GM21825 (cell line): ENCODE measurements around the gene UTP4.
"Not testable (repeated sequence)": the region's sequence is repeated elsewhere in the genome, so short reads cannot be mapped to it uniquely, and the experiment has no call there.

Experiments used
- ATAC-seq: cut with Tn5 transposase; IDR thresholded peaks from one replicate; pipeline ENCODE4 v1.9.1; 2021; ENCODE audit warnings: mild to moderate bottlenecking, moderate library complexity; ENCODE audit not compliant: unreplicated experiment

The UTP4 gene

DNA sequence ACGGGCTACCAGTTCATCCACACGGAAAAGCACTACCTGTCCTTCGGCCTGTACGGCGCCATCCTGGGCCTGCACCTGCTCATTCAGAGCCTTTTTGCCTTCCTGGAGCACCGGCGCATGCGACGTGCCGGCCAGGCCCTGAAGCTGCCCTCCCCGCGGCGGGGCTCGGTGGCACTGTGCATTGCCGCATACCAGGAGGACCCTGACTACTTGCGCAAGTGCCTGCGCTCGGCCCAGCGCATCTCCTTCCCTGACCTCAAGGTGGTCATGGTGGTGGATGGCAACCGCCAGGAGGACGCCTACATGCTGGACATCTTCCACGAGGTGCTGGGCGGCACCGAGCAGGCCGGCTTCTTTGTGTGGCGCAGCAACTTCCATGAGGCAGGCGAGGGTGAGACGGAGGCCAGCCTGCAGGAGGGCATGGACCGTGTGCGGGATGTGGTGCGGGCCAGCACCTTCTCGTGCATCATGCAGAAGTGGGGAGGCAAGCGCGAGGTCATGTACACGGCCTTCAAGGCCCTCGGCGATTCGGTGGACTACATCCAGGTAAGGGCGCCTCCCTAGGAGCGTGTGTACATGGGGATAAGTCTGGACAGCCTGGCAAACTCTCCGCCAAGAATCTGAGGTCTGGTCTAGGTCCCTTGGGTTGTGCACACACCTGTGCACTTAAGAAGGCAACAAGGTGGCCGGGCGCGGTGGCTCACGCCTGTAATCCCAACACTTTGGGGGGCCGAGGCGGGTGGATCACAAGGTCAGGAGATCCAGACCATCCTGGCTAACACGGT lies 22.8 kb upstream of the UTP4 start:
- ATAC-seq = no peak

GRCh38 chr16:69110406-69110805 lies 22.0 kb upstream of the UTP4 start:
- ATAC-seq = no peak

DNA sequence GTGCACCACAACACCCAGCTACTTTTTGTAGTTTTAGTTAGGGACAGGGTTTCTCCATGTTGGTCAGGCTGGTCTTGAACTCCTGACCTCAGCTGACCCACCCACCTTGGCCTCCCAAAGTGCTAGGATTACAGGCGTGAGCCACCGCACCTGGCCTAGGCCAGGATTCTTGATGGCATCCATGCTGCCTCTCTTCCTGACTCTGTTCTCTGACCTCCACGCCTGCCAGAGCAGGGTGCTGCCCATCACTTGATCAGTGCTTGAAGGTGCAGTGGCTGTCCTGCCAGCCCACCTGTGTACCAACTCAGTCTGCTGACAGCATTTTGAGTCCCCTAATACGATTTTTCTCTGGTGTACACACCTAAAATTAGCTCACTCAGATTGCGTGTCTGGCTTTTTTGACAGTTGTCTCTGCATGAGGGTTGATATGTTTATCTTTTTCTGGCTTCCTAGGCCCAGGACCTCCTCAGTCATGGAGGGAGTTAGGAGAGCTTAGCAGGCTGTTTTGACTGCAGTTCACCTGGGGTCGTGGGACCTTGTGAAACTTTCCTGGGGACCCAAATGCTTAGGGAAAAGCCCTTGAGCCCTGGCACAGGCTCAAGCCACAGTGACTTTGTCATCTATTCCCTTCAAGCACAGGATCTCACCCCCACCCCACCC lies 21.1 kb upstream of the UTP4 start:
- no peak for ATAC-seq

DNA sequence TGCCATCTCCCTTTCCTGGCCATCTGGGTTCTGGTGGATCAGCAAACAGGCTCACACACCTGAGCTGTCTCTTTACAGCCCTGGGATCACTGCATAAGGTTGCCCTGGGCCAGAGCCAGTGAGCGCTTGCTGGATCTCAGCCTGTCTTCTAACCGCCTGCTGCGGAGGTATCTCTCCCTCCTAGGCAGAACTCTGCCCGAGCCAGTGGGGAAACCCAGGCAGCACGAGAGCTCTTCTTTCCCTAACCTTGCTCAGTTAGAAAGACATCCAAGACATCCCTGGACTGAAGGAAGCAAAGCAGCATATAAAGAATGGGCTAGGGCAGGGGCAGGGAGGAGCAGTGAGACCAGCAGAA lies 20.6 kb upstream of the UTP4 start:
- no peak for ATAC-seq

- ATAC-seq = no peak
Measured at GRCh38 chr16:69112285-69113129, 19.9 kb upstream of the UTP4 start.

- no peak for ATAC-seq
Measured at GRCh38 chr16:69113216-69113615, 19.2 kb upstream of the UTP4 start.

GRCh38 chr16:69114346-69114975 lies 18.0 kb upstream of the UTP4 start:
- ATAC-seq = no peak

- no peak for ATAC-seq
Measured at GRCh38 chr16:69114976-69115355, 17.5 kb upstream of the UTP4 start.

GRCh38 chr16:69115361-69115760 lies 17.1 kb upstream of the UTP4 start:
- ATAC-seq = no peak

DNA sequence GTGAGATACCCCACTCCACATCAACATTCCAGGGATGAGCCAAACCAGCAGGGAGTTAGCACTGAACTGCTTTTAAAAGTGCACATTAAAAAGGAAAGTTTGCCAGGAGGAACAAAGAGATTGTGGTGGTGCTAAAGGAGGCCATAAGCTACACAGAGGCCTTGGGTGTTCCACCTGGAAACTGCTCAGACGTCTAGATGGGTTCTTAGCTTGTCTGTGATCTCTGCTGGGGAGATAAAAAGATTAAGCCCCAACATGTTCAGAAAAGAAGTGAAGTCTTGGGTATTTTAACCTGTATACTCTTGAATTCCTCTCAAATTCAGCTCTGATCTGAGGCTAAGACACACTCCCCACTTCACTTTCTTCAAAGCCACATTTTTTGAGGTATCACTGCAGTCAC lies 16.6 kb upstream of the UTP4 start:
- no peak for ATAC-seq

- no peak for ATAC-seq
Measured at GRCh38 chr16:69116256-69116875, 16.1 kb upstream of the UTP4 start.

GRCh38 chr16:69116906-69117305 lies 15.5 kb upstream of the UTP4 start:
- ATAC-seq = no peak

DNA sequence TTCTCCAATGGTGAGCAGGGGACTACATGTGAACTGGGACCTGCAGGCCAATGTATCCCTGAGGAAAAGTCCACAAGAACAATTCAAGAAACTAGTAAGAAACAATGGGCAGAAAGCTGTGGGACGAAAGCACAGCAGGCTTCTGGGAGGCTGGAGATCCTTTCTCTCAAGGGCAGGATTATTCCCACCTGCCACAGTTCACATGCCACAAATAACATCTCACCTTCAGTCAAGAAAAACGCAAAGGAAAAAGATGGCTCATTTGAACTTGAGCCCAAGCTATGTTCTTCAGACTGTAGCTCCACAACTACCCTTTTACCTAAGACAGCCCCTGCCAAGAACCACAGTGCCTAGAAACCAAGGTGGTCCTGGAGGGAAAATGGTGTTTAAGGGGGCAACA lies 14.0 kb upstream of the UTP4 start:
- no peak for ATAC-seq

- ATAC-seq = no peak
Measured at GRCh38 chr16:69118994-69119393, 13.5 kb upstream of the UTP4 start.

GRCh38 chr16:69119536-69119935 lies 12.9 kb upstream of the UTP4 start:
- ATAC-seq = no peak

- no peak for ATAC-seq
Measured at GRCh38 chr16:69120096-69120664, 12.3 kb upstream of the UTP4 start.

- no peak for ATAC-seq
Measured at GRCh38 chr16:69123910-69124309, 8.5 kb upstream of the UTP4 start.

DNA sequence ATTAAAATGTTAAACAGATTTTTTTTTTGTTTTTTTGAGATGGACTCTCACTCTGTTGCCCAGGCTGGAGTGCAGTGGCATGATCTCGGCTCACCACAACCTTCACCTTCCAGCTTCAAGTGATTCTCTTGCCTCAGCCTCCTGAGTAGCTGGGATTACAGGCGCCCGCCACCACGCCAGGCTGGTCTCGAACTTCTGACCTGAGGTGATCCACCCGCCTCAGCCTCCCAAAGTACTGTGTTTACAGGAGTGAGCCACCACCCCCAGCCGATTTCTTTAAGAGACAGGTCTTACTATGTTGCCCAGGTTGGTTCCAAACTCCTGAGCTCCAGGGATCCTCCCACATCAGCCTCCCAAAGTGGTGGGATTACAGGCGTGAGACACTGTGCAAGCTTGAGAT lies 8.0 kb upstream of the UTP4 start:
- ATAC-seq = not testable (repeated sequence)

GRCh38 chr16:69124961-69125360 lies 7.5 kb upstream of the UTP4 start:
- ATAC-seq = not testable (repeated sequence)

DNA sequence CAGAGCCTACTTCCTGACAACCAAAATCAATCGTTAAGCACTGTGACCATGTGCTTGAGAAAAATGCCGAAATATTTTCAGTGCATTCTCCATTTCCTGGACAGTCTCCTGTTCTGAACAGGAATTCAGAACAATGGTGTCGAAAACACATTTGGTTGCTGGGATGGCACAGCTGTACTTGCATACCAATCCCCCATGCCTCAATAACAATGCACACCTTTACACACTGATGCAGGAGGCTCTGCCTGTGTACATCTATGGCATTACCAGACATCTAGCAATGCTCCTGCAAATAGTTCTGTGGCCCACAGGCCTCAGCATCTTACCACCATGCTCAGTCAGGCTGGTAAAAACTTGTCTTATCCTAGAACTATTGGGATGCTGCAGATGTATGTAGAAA lies 6.2 kb upstream of the UTP4 start:
- ATAC-seq = no peak

DNA sequence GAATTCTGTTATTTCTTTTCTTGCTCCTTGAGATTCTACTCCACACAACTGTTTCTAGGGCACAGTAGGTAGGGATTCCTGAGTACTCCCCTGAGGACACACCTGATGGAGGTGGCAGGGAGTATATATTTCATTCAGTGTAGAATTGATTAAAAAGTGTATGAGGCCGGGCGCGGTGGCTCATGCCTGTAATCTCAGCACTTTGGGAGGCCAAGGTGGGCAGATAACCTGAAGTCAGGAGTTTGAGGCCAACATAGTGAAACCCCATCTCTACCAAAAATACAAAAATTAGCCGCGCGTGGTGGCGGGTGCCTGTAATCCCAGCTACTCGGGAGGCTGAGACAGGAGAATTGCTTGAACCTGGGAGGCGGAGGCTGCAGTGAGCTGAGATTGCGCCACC lies 5.6 kb upstream of the UTP4 start:
- not testable (repeated sequence) for ATAC-seq
